Measurements from ENCODE around the gene OR1M1.

OR1M1 gene

GRCh38 chr19:9130965-9131364 lies 44.1 kb downstream of the OR1M1 start:
- no peak overlapping the region for H3K4me3 ChIP-seq (ENCODE audit: severe bottlenecking)
- TF ChIP-seq CTCF (IDR thresholded peaks at IDR 0.05; ENCODE audit: poor library complexity, severe bottlenecking), result no peak
- ATAC-seq (ENCODE audit: low read depth) (no peak), DNase-seq (ENCODE audit: low spot score) (no peak)
- H3K9me3 ChIP-seq (ENCODE audit: severe bottlenecking), result no peaks in the 10 kb centered on the region
- H3K27me3 ChIP-seq (ENCODE audit: insufficient read depth, poor library complexity, severe bottlenecking), result no peaks in the 10 kb centered on the region
- H3K36me3 ChIP-seq (ENCODE audit: low read depth), result no peaks in the 10 kb centered on the region
- H3K4me1 ChIP-seq (ENCODE audit: insufficient read depth, poor library complexity, severe bottlenecking), result peaks cover 6% of the 10 kb centered on the region
- no peak overlapping the region for H3K27ac ChIP-seq (ENCODE audit: poor library complexity, severe bottlenecking)

- Histone ChIP-seq H3K36me3 (ENCODE audit: low read depth) (no peaks in the 10 kb centered on the region), H3K27ac (ENCODE audit: poor library complexity, severe bottlenecking) (no peak overlapping the region), H3K9me3 (ENCODE audit: severe bottlenecking) (no peaks in the 10 kb centered on the region), H3K4me3 (ENCODE audit: severe bottlenecking) (no peak overlapping the region), H3K4me1 (ENCODE audit: insufficient read depth, poor library complexity, severe bottlenecking) (peaks cover 6% of the 10 kb centered on the region), H3K27me3 (ENCODE audit: insufficient read depth, poor library complexity, severe bottlenecking) (no peaks in the 10 kb centered on the region)
- TF ChIP-seq CTCF (IDR thresholded peaks at IDR 0.05; ENCODE audit: poor library complexity, severe bottlenecking), result no peak
- no peak for DNase-seq (ENCODE audit: low spot score)
- no peak for ATAC-seq (ENCODE audit: low read depth)
Observed at GRCh38 chr19:9132422-9132821, 45.6 kb downstream of the OR1M1 start.

- ATAC-seq (ENCODE audit: low read depth) (no peak), DNase-seq (ENCODE audit: low spot score) (no peak)
- H3K4me3 ChIP-seq (ENCODE audit: severe bottlenecking), result peak overlapping the region; percentile 75
- TF ChIP-seq CTCF (IDR thresholded peaks at IDR 0.05; ENCODE audit: poor library complexity, severe bottlenecking), result no peak
- H3K27ac ChIP-seq (ENCODE audit: poor library complexity, severe bottlenecking), result peak overlapping the region; percentile 21
- peaks cover 11% of the 10 kb centered on the region for H3K9me3 ChIP-seq (ENCODE audit: severe bottlenecking)
- peaks cover 32% of the 10 kb centered on the region for H3K36me3 ChIP-seq (ENCODE audit: low read depth)
- H3K27me3 ChIP-seq (ENCODE audit: insufficient read depth, poor library complexity, severe bottlenecking), result no peaks in the 10 kb centered on the region
- peaks cover 3% of the 10 kb centered on the region for H3K4me1 ChIP-seq (ENCODE audit: insufficient read depth, poor library complexity, severe bottlenecking)
Observed at GRCh38 chr19:9139609-9140158, 52.8 kb downstream of the OR1M1 start.

GRCh38 chr19:9140159-9140874 lies 53.5 kb downstream of the OR1M1 start, which contains the start of gene ZNF317:
Gene ZNF317 (plus strand): TSS chr19:9140397. CDS start chr19:9156017, 15,620 bp downstream.
- ATAC-seq (ENCODE audit: low read depth) (peak; percentile 93), DNase-seq (ENCODE audit: low spot score) (peak; percentile 89)
- Histone ChIP-seq H3K36me3 (ENCODE audit: low read depth) (peaks cover 38% of the 10 kb centered on the region), H3K4me1 (ENCODE audit: insufficient read depth, poor library complexity, severe bottlenecking) (peaks cover 3% of the 10 kb centered on the region), H3K27ac (ENCODE audit: poor library complexity, severe bottlenecking) (peak within 1 kb of the TSS; percentile 21), H3K27me3 (ENCODE audit: insufficient read depth, poor library complexity, severe bottlenecking) (no peaks in the 10 kb centered on the region), H3K9me3 (ENCODE audit: severe bottlenecking) (peaks cover 12% of the 10 kb centered on the region), H3K4me3 (ENCODE audit: severe bottlenecking) (peak within 1 kb of the TSS; percentile 75)
- TF ChIP-seq CTCF (IDR thresholded peaks at IDR 0.05; ENCODE audit: poor library complexity, severe bottlenecking), result no peak

- no peaks in the 10 kb centered on the region for H3K27me3 ChIP-seq (ENCODE audit: insufficient read depth, poor library complexity, severe bottlenecking)
- H3K27ac ChIP-seq (ENCODE audit: poor library complexity, severe bottlenecking), result no peak overlapping the region
- DNase-seq (ENCODE audit: low spot score), result no peak
- peaks cover 19% of the 10 kb centered on the region for H3K9me3 ChIP-seq (ENCODE audit: severe bottlenecking)
- TF ChIP-seq CTCF (IDR thresholded peaks at IDR 0.05; ENCODE audit: poor library complexity, severe bottlenecking), result no peak
- no peak overlapping the region for H3K4me3 ChIP-seq (ENCODE audit: severe bottlenecking)
- no peaks in the 10 kb centered on the region for H3K4me1 ChIP-seq (ENCODE audit: insufficient read depth, poor library complexity, severe bottlenecking)
- no peak for ATAC-seq (ENCODE audit: low read depth)
- peaks cover 69% of the 10 kb centered on the region for H3K36me3 ChIP-seq (ENCODE audit: low read depth)
Observed at GRCh38 chr19:9144920-9145319, 58.1 kb downstream of the OR1M1 start.
